ENCODE results near the gene HSPB2.
"Not testable (repeated sequence)": the region's sequence is repeated elsewhere in the genome, so short reads cannot be mapped to it uniquely, and the experiment has no call there.

The HSPB2 gene

GRCh38 chr11:111916768-111917167, 4.2 kb downstream of the HSPB2 start:
- no peak for DNase-seq

GRCh38 chr11:111917312-111917711, 4.8 kb downstream of the HSPB2 start:
- no peak for DNase-seq

- DNase-seq = no peak
Observed at GRCh38 chr11:111917788-111918187, 5.3 kb downstream of the HSPB2 start.

GRCh38 chr11:111918390-111919256, 6.1 kb downstream of the HSPB2 start, which contains the start of gene C11orf52:
TSS of gene C11orf52 (plus strand) at chr11:111918913. CDS start at chr11:111918973, 60 bp downstream.
- peak; percentile 95 for DNase-seq

- DNase-seq = no peak
Observed at GRCh38 chr11:111920908-111921307, 8.4 kb downstream of the HSPB2 start.

- DNase-seq = no peak
Observed at GRCh38 chr11:111921541-111922230, 9.2 kb downstream of the HSPB2 start.

- no peak for DNase-seq
Observed at GRCh38 chr11:111922803-111923202, 10.3 kb downstream of the HSPB2 start.

- DNase-seq = no peak
Observed at GRCh38 chr11:111923351-111923788, 10.8 kb downstream of the HSPB2 start.

GRCh38 chr11:111923951-111924350, 11.4 kb downstream of the HSPB2 start:
- no peak for DNase-seq

GRCh38 chr11:111925953-111926352, 13.4 kb downstream of the HSPB2 start:
- DNase-seq = no peak

GRCh38 chr11:111926505-111927391, 14.2 kb downstream of the HSPB2 start:
- DNase-seq = peak; percentile 98

GRCh38 chr11:111930472-111930871, 17.9 kb downstream of the HSPB2 start:
- no peak for DNase-seq

- no peak for DNase-seq
Observed at GRCh38 chr11:111932611-111932950, 20.0 kb downstream of the HSPB2 start.

- DNase-seq = not testable (repeated sequence)
Observed at GRCh38 chr11:111933176-111933575, 20.6 kb downstream of the HSPB2 start.

- DNase-seq = no peak
Observed at GRCh38 chr11:111933872-111934271, 21.3 kb downstream of the HSPB2 start.

GRCh38 chr11:111934306-111934705, 21.8 kb downstream of the HSPB2 start:
- no peak for DNase-seq

- no peak for DNase-seq
Observed at GRCh38 chr11:111935317-111936039, 22.9 kb downstream of the HSPB2 start.

- DNase-seq = no peak
Observed at GRCh38 chr11:111936040-111936540, 23.6 kb downstream of the HSPB2 start.

GRCh38 chr11:111937461-111937769, 24.9 kb downstream of the HSPB2 start:
- DNase-seq = no peak

- DNase-seq = no peak
Observed at GRCh38 chr11:111937844-111938243, 25.3 kb downstream of the HSPB2 start.

- no peak for DNase-seq
Observed at GRCh38 chr11:111938687-111939160, 26.2 kb downstream of the HSPB2 start.
